IMR-90 (cell line): ENCODE measurements around the gene MPPED2. TPM values are rescaled to one million over a fixed set of nuclear protein-coding genes. Genes with fewer than 3 reads are reported as not detected.

ENCODE experiments used
- ATAC-seq: fragments of 200-7000 bp; cut with Tn5 transposase; 2 replicates; pipeline ENCODE4 v1.9.1; 2020; ENCODE audit warnings: low read depth, mild to moderate bottlenecking, moderate library complexity
- BruUV-seq: library from RNA; stranded (reverse); fragments of 400-500 nt; replicated peaks from 2 replicates; lab custom pipeline; 2021; lab: Mats Ljungman, UMichigan
- CTCF ChIA-PET: fragments of 300-600 bp; formaldehyde crosslinking; extraction: SDS; loops from one replicate; lab custom pipeline; 2021; ENCODE audit warnings: antibody characterized with exemption; lab: Yijun Ruan, JAX
- POLR2A ChIA-PET: fragments of 300-600 bp; sonication (Branson Sonifier 250); formaldehyde crosslinking; loops from one replicate; lab custom pipeline; 2022; ENCODE audit warnings: antibody characterized with exemption; ENCODE audit not compliant: unreplicated experiment; lab: Charles Lee
- DNase-seq: peaks from one replicate; pipeline ENCODE4 v3.0.0; 2013
- H2AFZ ChIP-seq: replicated peaks from 2 replicates; pipeline ENCODE3; 2013; ENCODE audit warnings: low read length, mild to moderate bottlenecking; ENCODE audit not compliant: poor library complexity
- H2AK5ac ChIP-seq: 2 replicates; pipeline ENCODE4 v1.6.1; 2013; ENCODE audit warnings: low read depth, low read length, inconsistent platforms
- H2AK9ac ChIP-seq: replicated peaks from 2 replicates; pipeline ENCODE3; 2013; ENCODE audit warnings: mild to moderate bottlenecking, low read depth, low read length, moderate library complexity; ENCODE audit not compliant: poor library complexity
- H2BK120ac ChIP-seq: 2 replicates; pipeline ENCODE4 v1.6.1; 2013; ENCODE audit warnings: low read depth, low read length, inconsistent platforms
- H2BK15ac ChIP-seq: 3 replicates; pipeline ENCODE4 v1.6.1; 2013; ENCODE audit warnings: low read depth, low read length, inconsistent platforms
- H2BK20ac ChIP-seq: 2 replicates; pipeline ENCODE4 v1.6.1; 2013; ENCODE audit warnings: low read depth, mild to moderate bottlenecking, inconsistent platforms, low read length, moderate library complexity
- H2BK5ac ChIP-seq: 2 replicates; pipeline ENCODE4 v1.6.1; 2013; ENCODE audit warnings: mild to moderate bottlenecking, low read depth, low read length, inconsistent platforms; ENCODE audit not compliant: poor library complexity, severe bottlenecking
- H3K14ac ChIP-seq: replicated peaks from 2 replicates; pipeline ENCODE4 v1.6.1; 2013; ENCODE audit warnings: low read depth, low read length, inconsistent platforms
- H3K18ac ChIP-seq: 2 replicates; pipeline ENCODE4 v1.6.1; 2013; ENCODE audit warnings: low read depth, low read length, control low read depth
- H3K23ac ChIP-seq: 2 replicates; pipeline ENCODE4 v1.6.1; 2013; ENCODE audit warnings: low read depth, low read length, inconsistent platforms
- H3K27ac ChIP-seq: 2 replicates; pipeline ENCODE4 v1.5.1; 2013; ENCODE audit warnings: mild to moderate bottlenecking, control low read depth, low read length; ENCODE audit not compliant: insufficient read depth
- H3K27me3 ChIP-seq: 2 replicates; pipeline ENCODE4 v1.6.1; 2013; ENCODE audit warnings: low read length; ENCODE audit not compliant: control insufficient read depth, insufficient read depth
- H3K36me3 ChIP-seq: 2 replicates; pipeline ENCODE4 v1.6.1; 2013; ENCODE audit warnings: low read length, mixed read lengths; ENCODE audit not compliant: control insufficient read depth, insufficient read depth
- H3K4ac ChIP-seq: 2 replicates; pipeline ENCODE4 v1.6.1; 2013; ENCODE audit warnings: low read depth, low read length, inconsistent platforms
- H3K4me1 ChIP-seq: 2 replicates; pipeline ENCODE4 v1.6.1; 2013; ENCODE audit warnings: low read length, mixed read lengths; ENCODE audit not compliant: control insufficient read depth, insufficient read depth
- H3K4me2 ChIP-seq: 2 replicates; pipeline ENCODE4 v1.6.1; 2013; ENCODE audit warnings: low read depth, mild to moderate bottlenecking, control low read depth, low read length, moderate library complexity
- H3K4me3 ChIP-seq: 2 replicates; pipeline ENCODE4 v1.5.1; 2013; ENCODE audit warnings: low read depth, mild to moderate bottlenecking, control low read depth, low read length, moderate library complexity; ENCODE audit not compliant: insufficient read depth
- H3K56ac ChIP-seq: 2 replicates; pipeline ENCODE4 v1.6.1; 2013; ENCODE audit warnings: low read length, inconsistent platforms; ENCODE audit not compliant: insufficient read depth; ENCODE audit errors: extremely low read depth
- H3K79me1 ChIP-seq, 2 experiments: 2 replicates each; pipeline ENCODE4 v1.6.1; 2013; ENCODE audit warnings: low read length in 2 of 2, inconsistent platforms in 1 of 2, low read depth in 1 of 2
- H3K9ac ChIP-seq: 2 replicates; pipeline ENCODE4 v1.6.1; 2013; ENCODE audit warnings: low read depth, low read length, control low read depth
- H3K9me1 ChIP-seq: 2 replicates; pipeline ENCODE4 v1.6.1; 2013; ENCODE audit warnings: low read length, inconsistent platforms; ENCODE audit not compliant: insufficient read depth
- H3K9me3 ChIP-seq: 2 replicates; pipeline ENCODE4 v1.6.1; 2013; ENCODE audit warnings: low read length; ENCODE audit not compliant: control insufficient read depth, insufficient read depth
- H4K20me1 ChIP-seq: 2 replicates; pipeline ENCODE4 v1.6.1; 2013; ENCODE audit warnings: low read length, inconsistent platforms; ENCODE audit not compliant: insufficient read depth
- H4K5ac ChIP-seq: 2 replicates; pipeline ENCODE4 v1.6.1; 2013; ENCODE audit warnings: mild to moderate bottlenecking, low read depth, low read length, control low read depth
- H4K8ac ChIP-seq, 2 experiments: 2 replicates each; pipeline ENCODE4 v1.6.1; 2013; ENCODE audit warnings: low read depth in 2 of 2, low read length in 2 of 2, control low read depth in 1 of 2, inconsistent platforms in 1 of 2
- H4K91ac ChIP-seq: 2 replicates; pipeline ENCODE4 v1.6.1; 2013; ENCODE audit warnings: low read depth, low read length, inconsistent platforms; ENCODE audit not compliant: insufficient read depth
- BHLHE40 ChIP-seq: fragments of 150-350 bp; IDR thresholded peaks from 2 replicates; pipeline ENCODE4 v1.6.1; 2016; ENCODE audit warnings: mild to moderate bottlenecking, low read depth, low read length
- CEBPB ChIP-seq: IDR thresholded peaks from 2 replicates; pipeline ENCODE4 v1.6.1; 2012; ENCODE audit warnings: low read depth, low read length, improper control_type of control experiment
- CHD1 ChIP-seq: IDR thresholded peaks from 2 replicates; pipeline ENCODE4 v1.6.1; 2012; ENCODE audit warnings: low read depth, low read length, improper control_type of control experiment
- FOS ChIP-seq: fragments of 150-350 bp; IDR thresholded peaks from 2 replicates; pipeline ENCODE4 v1.6.1; 2016; ENCODE audit warnings: low read depth, low read length
- MAFK ChIP-seq: IDR thresholded peaks from 2 replicates; pipeline ENCODE4 v1.6.1; 2012; ENCODE audit warnings: low read depth, low read length, improper control_type of control experiment
- MAZ ChIP-seq: IDR thresholded peaks from 2 replicates; pipeline ENCODE4 v1.6.1; 2012; ENCODE audit warnings: low read depth, mild to moderate bottlenecking, low read length, improper control_type of control experiment, moderate library complexity, borderline replicate concordance
- MXI1 ChIP-seq: IDR thresholded peaks from 2 replicates; pipeline ENCODE4 v1.6.1; 2012; ENCODE audit warnings: low read depth, mild to moderate bottlenecking, low read length, moderate library complexity, borderline replicate concordance
- NFE2L2 ChIP-seq: fragments of 150-350 bp; IDR thresholded peaks from 2 replicates; pipeline ENCODE4 v1.6.1; 2016; ENCODE audit warnings: low read depth, mild to moderate bottlenecking, low read length
- POLR2A ChIP-seq: IDR thresholded peaks from 2 replicates; pipeline ENCODE4 v1.6.1; 2012; ENCODE audit warnings: mild to moderate bottlenecking, low read depth, low read length
- RAD21 ChIP-seq: IDR thresholded peaks from 2 replicates; pipeline ENCODE4 v1.6.1; 2012; ENCODE audit warnings: low read length, improper control_type of control experiment
- RCOR1 ChIP-seq: IDR thresholded peaks from 2 replicates; pipeline ENCODE4 v1.6.1; 2012; ENCODE audit warnings: mild to moderate bottlenecking, low read length, improper control_type of control experiment; ENCODE audit not compliant: insufficient replicate concordance
- RFX5 ChIP-seq: IDR thresholded peaks from 2 replicates; pipeline ENCODE4 v1.8.0; 2012; ENCODE audit warnings: low read depth, mild to moderate bottlenecking, low read length, moderate library complexity
- SMC3 ChIP-seq: fragments of 150-350 bp; IDR thresholded peaks from 2 replicates; pipeline ENCODE4 v1.6.1; 2016; ENCODE audit warnings: low read depth, mild to moderate bottlenecking, antibody characterized with exemption, low read length, moderate library complexity
- WGBS, 2 experiments: methylation state at CpG; one replicate each; pipeline versions ENCODE4 v1.1.5 to v1.1.7; 2013; ENCODE audit warnings: missing lambda C conversion rate in 2 of 2; ENCODE audit not compliant: insufficient read length in 1 of 2; ENCODE audit errors: extremely low coverage in 2 of 2; 5-methylcytosine and 5-hydroxymethylcytosine counted together
- dilution Hi-C: fragments of 300-500 bp; cut with HindIII; formaldehyde crosslinking; loops from one replicate; pipeline ENCODE4 v1.14.3; 2018; ENCODE audit warnings: low sequenced_read_pairs; ENCODE audit not compliant: unreplicated experiment
- in situ Hi-C: fragments of 300-500 bp; cut with MboI; formaldehyde crosslinking; loops from 3 replicates; pipeline ENCODE4 v1.14.3; 2019; ENCODE audit warnings: low sequenced_read_pairs, inconsistent platforms, mixed read lengths
- intact Hi-C: fragments of 100-400 bp; cut with micrococcal nuclease; formaldehyde crosslinking; loops from 2 replicates; pipeline ENCODE4 v1.10.0; 2022
- polyA plus RNA-seq, 3 experiments: library from polyadenylated mRNA; depleted of rRNA; stranded (reverse); fragments of >200 nt; gene quantifications; 2 replicates each; pipeline ENCODE4 v1.2.3, GENCODE V29; 2012; ENCODE audit warnings: low replicate concordance in 1 of 3
- total RNA-seq: library from RNA; depleted of rRNA; stranded (reverse); fragments of >200 nt; gene quantifications from 2 replicates; pipeline ENCODE4 v1.2.3, GENCODE V29; 2012
- TF ChIP-seq, protein P1 (sequence below): conservative IDR thresholded peaks from 2 replicates; pipeline ENCODE4 v1.5.1; 2012; ENCODE audit warnings: mild to moderate bottlenecking, low read depth, low read length, improper control_type of control experiment
- TF ChIP-seq, protein P2 (sequence below): fragments of 150-350 bp; IDR thresholded peaks from 2 replicates; pipeline ENCODE4 v1.6.1; 2017; ENCODE audit warnings: mild to moderate bottlenecking, antibody characterized with exemption, low read length, low read depth
- TF ChIP-seq, protein P3 (sequence below): fragments of 150-350 bp; IDR thresholded peaks from 2 replicates; pipeline ENCODE4 v1.6.1; 2016; ENCODE audit warnings: low read depth, mild to moderate bottlenecking, low read length, moderate library complexity, borderline replicate concordance

The MPPED2 gene
- total and polyA plus RNA-seq, 2 of the 4 experiments (the other 2 are of a cell fraction) = 0.10 TPM; not detected in 1

DNA sequence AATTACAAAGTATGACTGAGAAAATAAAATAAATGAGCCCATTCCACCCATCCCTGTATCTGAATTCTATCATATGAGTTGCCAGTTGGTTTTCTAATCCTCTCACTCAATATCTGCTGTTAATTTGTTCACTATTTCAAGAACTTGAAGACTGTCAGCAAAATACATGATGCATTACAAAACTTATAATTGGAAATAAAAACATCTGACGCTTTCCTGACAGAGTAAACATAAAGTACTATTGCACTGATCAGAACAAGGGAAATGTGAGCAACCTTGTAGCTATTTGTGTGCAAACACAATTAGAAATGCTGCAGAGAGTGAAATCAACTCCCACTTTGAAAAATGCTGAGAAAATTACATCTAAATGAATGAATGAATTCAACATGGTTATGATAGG is 97.1 kb downstream of the MPPED2 start:
- no TSS peak for BruUV-seq
- no peak for DNase-seq
- in situ Hi-C loops = no loop called here

More for the DNA sequence above, 97.1 kb downstream of the MPPED2 start:
- no peak for ATAC-seq
- Histone ChIP-seq H3K9me1 (no peaks in the 10 kb centered on the region), H3K4ac (no peak overlapping the region), H3K4me1 (peaks cover 2% of the 10 kb centered on the region; the same call in 1 of the 2 replicates), H2BK15ac (no peak overlapping the region), H4K91ac (no peak overlapping the region), H3K36me3 (no peaks in the 10 kb centered on the region), H4K5ac (no peak overlapping the region; the same call in 1 of the 2 replicates), H3K9ac (no peak overlapping the region), H4K20me1 (no peaks in the 10 kb centered on the region), H3K4me2 (peak overlapping the region; percentile 100; the same call in 1 of the 2 replicates), H2AFZ (no peak overlapping the region), H2AK5ac (no peak overlapping the region), H3K4me3 (no peak overlapping the region), H3K27me3 (no peaks in the 10 kb centered on the region), H2BK120ac (no peak overlapping the region), H3K9me3 (no peaks in the 10 kb centered on the region), H2BK5ac (no peak overlapping the region), H2AK9ac (no peak overlapping the region), H2BK20ac (no peak overlapping the region), H3K27ac (no peak overlapping the region), H3K23ac (no peak overlapping the region), H3K79me1 (no peaks in the 10 kb centered on the region), H3K56ac (no peak overlapping the region), H3K18ac (no peak overlapping the region), H4K8ac (no peak overlapping the region), H3K14ac (no peak overlapping the region)
- no CpG with 5 or more reads among the region's 1 CpG for WGBS, 2 experiments
- CTCF ChIA-PET = interaction anchor here (0.6 kb wide), 2 partner anchors 27 to 395 kb away, joined by 4 to 5 read pairs; no protein-coding TSS in a partner anchor
- POLR2A ChIA-PET = no interaction called here
- TF ChIP-seq RFX5 = no peak
- TF ChIP-seq FOS = no peak
- TF ChIP-seq, protein P1, sequence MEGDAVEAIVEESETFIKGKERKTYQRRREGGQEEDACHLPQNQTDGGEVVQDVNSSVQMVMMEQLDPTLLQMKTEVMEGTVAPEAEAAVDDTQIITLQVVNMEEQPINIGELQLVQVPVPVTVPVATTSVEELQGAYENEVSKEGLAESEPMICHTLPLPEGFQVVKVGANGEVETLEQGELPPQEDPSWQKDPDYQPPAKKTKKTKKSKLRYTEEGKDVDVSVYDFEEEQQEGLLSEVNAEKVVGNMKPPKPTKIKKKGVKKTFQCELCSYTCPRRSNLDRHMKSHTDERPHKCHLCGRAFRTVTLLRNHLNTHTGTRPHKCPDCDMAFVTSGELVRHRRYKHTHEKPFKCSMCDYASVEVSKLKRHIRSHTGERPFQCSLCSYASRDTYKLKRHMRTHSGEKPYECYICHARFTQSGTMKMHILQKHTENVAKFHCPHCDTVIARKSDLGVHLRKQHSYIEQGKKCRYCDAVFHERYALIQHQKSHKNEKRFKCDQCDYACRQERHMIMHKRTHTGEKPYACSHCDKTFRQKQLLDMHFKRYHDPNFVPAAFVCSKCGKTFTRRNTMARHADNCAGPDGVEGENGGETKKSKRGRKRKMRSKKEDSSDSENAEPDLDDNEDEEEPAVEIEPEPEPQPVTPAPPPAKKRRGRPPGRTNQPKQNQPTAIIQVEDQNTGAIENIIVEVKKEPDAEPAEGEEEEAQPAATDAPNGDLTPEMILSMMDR = no peak
- TF ChIP-seq SMC3 = no peak
- no peak for TF ChIP-seq CEBPB
- TF ChIP-seq RCOR1 = no peak
- TF ChIP-seq MAFK = no peak
- no peak for TF ChIP-seq CHD1
- TF ChIP-seq NFE2L2 = no peak
- no peak for TF ChIP-seq RAD21
- no peak for TF ChIP-seq MAZ
- no peak for TF ChIP-seq BHLHE40
- no peak for TF ChIP-seq MXI1
- TF ChIP-seq, protein P2, sequence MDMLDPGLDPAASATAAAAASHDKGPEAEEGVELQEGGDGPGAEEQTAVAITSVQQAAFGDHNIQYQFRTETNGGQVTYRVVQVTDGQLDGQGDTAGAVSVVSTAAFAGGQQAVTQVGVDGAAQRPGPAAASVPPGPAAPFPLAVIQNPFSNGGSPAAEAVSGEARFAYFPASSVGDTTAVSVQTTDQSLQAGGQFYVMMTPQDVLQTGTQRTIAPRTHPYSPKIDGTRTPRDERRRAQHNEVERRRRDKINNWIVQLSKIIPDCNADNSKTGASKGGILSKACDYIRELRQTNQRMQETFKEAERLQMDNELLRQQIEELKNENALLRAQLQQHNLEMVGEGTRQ = no peak
- TF ChIP-seq POLR2A = no peak
- TF ChIP-seq, protein P3, sequence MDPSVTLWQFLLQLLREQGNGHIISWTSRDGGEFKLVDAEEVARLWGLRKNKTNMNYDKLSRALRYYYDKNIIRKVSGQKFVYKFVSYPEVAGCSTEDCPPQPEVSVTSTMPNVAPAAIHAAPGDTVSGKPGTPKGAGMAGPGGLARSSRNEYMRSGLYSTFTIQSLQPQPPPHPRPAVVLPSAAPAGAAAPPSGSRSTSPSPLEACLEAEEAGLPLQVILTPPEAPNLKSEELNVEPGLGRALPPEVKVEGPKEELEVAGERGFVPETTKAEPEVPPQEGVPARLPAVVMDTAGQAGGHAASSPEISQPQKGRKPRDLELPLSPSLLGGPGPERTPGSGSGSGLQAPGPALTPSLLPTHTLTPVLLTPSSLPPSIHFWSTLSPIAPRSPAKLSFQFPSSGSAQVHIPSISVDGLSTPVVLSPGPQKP = no peak
- dilution Hi-C loops (no loop called here), intact Hi-C loops (no loop called here)
